Measurements from ENCODE around the gene TENM4.

The TENM4 gene

DNA sequence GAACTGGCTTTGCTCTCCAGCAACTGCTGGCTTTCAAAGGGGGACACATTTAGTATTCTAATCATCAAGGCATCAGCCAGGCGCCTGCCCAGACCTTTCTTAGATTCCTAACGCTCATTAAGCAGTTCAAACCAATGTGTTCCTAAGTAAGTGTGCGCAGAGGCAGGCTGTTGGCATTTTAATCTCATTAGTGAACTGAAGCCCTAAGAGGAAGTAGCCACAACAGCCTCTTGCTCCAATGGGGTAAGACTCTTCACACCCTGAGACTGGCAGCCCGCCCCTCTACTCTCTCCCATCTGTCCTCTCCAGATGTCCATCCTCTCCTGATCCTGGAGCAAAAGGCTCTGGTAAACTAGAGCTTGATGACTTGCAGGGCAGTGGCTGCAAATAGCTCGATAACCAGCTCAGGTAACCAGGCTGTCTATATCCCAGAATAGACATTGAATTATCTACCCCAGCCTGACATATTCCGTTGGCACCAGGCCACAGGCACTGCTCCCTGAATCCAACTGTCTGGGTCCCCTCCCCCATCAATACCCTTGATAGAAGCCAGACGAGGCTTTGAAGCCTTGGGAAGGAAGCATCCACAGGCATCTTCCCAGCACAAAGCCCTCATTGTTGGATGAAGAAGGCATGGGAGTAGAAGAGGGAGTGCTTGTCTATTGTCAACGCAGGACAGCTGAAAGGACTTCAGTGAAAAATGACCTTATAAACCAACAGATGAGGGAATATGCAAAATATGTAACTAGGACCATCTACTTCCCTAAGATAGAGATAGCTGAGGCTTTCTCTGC, 321.1 kb downstream of the TENM4 start:
- no peak for DNase-seq (ENCODE audit: low spot score)

GRCh38 chr11:79117488-79117887, 323.3 kb downstream of the TENM4 start:
- DNase-seq (ENCODE audit: low spot score) = no peak

DNA sequence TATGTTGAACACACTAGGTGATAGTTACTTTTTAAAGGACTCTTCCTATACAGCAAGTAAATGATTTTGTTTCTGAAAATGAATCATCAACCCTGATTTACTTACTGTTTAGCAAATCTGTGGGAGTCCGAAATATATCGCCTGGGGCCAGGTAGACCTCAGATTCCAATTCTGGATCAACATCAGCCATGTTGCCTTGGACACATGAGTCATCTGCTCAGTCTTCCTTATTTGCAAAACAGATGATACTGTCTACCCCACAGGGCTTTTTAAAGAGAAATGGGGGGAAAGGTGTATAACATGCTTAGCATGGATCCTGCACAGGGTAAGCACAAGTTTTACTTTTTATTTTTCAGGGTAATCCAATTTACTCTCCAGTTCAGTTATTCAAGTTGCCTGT, 324.2 kb downstream of the TENM4 start:
- DNase-seq (ENCODE audit: low spot score) = no peak

DNA sequence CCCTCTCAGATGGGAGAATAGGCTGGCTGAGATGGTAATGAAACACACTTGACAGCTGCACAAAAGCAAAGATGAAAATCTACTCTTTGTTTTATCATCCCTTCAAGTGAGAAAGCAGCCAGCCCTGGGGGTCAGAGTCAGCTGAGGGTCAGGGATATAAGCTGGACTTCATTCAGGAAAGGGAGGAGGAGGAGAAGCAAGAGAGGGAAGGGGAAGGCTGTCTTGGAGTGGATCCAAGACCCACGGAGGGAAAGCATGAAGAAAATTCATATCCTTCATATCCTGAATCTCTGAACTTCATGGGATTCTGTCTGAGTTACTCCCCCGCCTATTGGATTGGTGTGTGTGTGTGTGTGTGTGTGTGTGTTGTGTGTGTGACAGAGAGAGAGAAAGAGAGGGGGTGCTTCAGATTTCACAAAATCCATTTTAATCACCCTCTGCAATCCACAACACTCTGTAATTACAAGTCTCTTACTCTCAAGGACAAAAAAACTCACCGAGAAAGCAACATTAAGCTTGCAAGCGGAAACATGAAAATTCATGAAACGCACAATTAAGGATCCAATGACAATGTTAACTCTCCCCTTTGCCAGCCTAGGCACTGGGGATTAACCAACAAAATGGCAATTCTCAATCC, 327.7 kb downstream of the TENM4 start:
- no peak for DNase-seq (ENCODE audit: low spot score)

GRCh38 chr11:79110796-79111195, 330.0 kb downstream of the TENM4 start:
- no peak for DNase-seq (ENCODE audit: low spot score)

DNA sequence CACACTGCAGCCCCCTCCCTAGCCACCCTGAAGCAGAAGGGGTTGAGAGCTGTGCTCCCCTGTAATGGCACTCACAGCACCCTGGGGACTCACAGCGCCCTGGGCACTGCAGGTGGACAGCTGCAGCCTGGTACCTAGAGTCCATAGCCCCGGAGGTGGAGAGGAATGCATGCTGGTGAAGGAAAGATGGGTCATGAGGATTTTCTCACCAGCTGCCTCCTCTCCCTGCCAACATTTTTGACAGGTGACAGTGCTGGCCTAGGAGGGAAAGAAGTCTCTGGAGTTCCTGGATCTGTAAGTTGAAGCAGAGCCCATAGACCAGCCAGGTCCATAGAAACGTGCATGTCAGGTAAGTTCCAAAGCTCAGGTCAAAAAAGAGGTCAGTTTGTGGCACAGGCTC, 330.5 kb downstream of the TENM4 start:
- DNase-seq (ENCODE audit: low spot score) = no peak

- no peak for DNase-seq (ENCODE audit: low spot score)
These were observed 332.0 kb downstream of the TENM4 start for GRCh38 chr11:79108851-79109250.

DNA sequence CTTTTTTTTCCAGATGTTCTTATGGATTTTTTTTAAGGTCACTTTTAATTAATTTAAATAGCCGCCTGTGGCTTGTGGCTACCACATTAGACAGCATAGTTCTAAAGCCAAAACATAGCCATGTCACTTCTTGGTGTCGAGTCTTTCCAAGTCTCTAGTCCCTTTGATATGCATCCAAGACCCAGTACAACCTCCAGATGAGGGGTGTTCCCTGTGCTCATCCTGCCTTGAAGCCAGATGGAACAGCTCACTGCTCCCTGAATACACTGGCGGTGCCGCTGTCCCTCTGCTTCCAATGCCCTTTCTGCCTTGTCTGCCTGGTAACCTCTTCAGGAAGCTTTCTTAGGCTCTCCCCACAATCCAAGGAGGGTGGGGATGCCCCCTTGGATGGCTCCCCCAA, 338.0 kb downstream of the TENM4 start:
- no peak for DNase-seq (ENCODE audit: low spot score)

- no peak for DNase-seq (ENCODE audit: low spot score)
These were observed 339.2 kb downstream of the TENM4 start for GRCh38 chr11:79101656-79102055.

DNA sequence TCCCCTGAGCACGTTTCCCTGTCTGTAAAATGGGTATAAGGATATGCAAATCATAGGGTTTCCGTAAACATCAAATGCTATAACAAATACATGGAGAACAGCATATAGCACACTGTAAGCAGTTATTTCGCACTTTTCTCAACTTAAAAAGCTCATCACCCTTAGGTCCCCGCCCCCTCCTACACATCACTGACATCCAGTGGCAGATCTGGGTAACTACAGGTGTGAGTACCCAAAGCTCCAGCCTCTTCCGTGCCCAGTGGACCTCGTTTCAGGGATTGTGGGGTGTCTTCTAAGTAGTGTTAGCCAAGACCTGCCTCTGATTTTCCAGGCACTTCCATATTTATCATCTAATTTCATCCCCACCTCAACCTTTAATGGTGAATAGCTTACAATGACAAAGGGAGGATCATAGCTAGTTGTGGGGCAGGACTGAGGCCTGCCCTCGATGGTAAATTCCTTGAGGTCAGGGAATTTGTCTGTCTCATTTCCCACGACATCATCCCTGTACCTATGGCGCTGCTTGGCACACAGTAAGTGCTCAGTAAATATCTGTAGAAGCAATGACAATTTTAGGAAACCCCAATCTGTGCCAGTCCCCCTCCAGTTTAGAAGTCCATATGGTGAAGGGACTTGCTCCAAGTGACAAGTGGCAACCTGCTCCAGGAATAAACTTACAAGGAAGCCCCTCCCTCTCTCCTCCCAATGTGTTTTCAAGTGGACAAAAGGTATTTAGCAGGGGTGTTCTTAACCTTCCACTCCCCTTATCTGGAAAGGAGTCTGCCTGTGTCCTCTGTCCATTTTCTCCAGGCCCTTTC, 340.5 kb downstream of the TENM4 start:
- no peak for DNase-seq (ENCODE audit: low spot score)

- DNase-seq (ENCODE audit: low spot score) = no peak
These were observed 342.7 kb downstream of the TENM4 start for GRCh38 chr11:79098146-79098545.

- no peak for DNase-seq (ENCODE audit: low spot score)
These were observed 343.5 kb downstream of the TENM4 start for GRCh38 chr11:79097246-79097875.

- no peak for DNase-seq (ENCODE audit: low spot score)
These were observed 345.4 kb downstream of the TENM4 start for GRCh38 chr11:79095424-79095823.

- DNase-seq (ENCODE audit: low spot score) = no peak
These were observed 346.2 kb downstream of the TENM4 start for GRCh38 chr11:79094616-79095015.

DNA sequence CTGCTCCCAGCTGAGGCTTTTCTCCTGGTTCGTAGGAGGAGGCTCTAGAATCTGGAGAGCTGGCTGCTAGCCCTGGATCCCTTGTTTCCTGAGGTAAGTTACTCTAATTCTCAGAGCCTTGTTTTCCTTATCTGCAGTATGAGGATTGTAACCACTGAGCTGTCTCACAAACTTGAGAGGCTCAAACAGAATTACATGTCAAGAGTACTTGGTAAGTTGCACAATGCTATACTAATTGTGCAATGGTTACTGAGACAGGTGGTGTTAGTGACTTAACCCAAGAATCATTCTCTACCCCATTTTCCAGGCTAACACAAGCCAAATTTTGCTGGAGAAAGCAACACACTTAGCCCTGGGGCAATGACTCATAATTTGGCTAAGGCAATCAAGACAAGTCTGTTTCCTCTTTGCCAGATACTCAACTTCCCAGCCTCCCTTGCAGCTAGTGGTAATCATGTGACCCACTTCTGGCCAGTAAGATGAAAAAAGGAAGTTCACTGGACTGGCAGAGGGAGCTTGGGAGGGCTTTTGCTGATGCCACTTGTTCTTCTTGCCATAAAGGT, 348.0 kb downstream of the TENM4 start:
- no peak for DNase-seq (ENCODE audit: low spot score)

DNA sequence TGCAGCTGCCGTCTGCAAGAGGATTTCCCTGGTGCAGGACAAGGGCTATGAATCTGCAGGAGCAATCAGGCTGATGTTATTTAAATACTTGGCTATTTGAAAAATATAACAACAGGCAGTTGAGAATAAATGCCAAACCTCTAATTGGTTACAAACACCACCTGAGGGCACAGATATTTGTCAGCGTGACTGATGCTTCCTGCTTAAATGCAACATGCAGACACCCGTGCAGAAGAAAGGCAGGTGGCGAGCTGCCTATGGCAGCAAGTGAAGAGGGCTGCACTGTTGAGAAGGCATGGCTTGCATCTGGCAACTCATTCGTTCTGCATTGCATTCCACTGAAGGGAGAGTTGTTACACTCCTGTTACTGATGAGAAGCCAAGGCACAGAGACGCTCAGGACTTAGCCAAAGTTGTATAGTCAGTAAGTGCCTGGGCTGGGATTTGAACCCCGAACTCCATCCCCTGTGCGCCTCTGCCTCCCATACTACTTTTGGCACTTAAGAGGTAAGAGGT, 350.6 kb downstream of the TENM4 start:
- no peak for DNase-seq (ENCODE audit: low spot score)

GRCh38 chr11:79089601-79090000, 351.2 kb downstream of the TENM4 start:
- no peak for DNase-seq (ENCODE audit: low spot score)

- no peak for DNase-seq (ENCODE audit: low spot score)
These were observed 351.9 kb downstream of the TENM4 start for GRCh38 chr11:79088967-79089366.

DNA sequence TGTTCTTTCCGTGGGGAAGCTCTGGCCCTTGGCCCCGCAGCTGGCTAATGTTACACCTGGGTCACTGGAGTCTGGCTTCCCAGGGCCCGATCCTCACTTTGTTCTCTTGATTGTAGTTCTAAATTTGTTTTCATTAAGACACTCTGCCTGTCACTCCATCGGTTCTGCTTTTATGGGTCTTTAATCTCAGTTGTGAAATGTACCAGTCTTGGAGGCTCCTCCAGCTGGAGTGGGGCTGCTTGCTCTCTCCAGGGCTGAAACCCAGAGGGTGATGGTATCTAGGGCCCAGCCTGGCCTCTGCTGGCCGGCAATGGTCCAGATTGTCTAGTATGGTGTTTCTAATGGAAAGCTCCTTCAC, 352.9 kb downstream of the TENM4 start:
- no peak for DNase-seq (ENCODE audit: low spot score)

DNA sequence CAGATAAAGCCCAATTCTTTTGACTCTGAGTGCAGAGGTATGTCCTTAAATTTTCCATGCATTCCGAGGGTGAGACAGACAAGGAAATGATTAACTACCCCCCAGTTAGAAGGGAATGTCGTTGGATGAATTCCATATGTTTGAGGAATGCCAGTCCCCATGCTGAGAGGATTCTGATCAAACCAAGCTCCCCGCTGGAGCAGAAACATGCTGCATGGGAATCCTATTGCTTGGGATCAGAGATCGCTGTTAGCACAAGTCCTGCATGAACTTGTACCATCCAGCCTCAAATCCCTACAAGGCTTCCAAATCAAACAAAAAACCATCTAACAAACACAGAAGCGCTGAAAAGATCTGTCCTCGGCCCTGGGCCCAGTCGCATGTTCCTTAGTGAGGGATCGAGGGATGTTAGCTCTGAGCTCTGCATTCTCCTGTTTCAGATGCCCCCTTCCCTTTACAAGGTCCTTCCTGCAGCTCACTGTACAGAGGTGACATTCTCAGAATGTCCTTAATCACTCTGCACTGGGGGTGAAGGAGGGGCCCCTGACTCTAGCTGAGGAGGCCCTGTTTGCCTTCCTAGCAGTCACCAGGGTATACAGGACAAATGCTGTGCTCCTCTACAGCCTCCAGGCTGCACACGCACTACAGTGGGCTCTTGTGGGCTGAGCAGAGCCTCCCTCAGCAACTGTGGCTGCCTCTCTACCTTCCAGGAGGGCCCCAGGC, 353.4 kb downstream of the TENM4 start:
- DNase-seq (ENCODE audit: low spot score) = no peak

- no peak for DNase-seq (ENCODE audit: low spot score)
These were observed 354.8 kb downstream of the TENM4 start for GRCh38 chr11:79086056-79086455.
